GM12891 (cell line): ENCODE data around the gene FRZB.

ENCODE experiments used
- POLR2A ChIP-seq: IDR thresholded peaks from 2 replicates; pipeline ENCODE4 v1.6.1; 2011; ENCODE audit warnings: low read depth, low read length, control low read depth
- POLR2AphosphoS5 ChIP-seq: IDR thresholded peaks from 2 replicates; pipeline ENCODE4 v1.6.1; 2011; ENCODE audit warnings: low read depth, low read length, control low read depth
- POU2F2 ChIP-seq: IDR thresholded peaks from 2 replicates; pipeline ENCODE4 v1.6.1; 2011; ENCODE audit warnings: low read depth, mild to moderate bottlenecking, control low read depth, low read length, moderate library complexity
- SPI1 ChIP-seq: IDR thresholded peaks from 2 replicates; pipeline ENCODE4 v1.6.1; 2011; ENCODE audit warnings: low read depth, low read length, control low read depth
- TAF1 ChIP-seq: IDR thresholded peaks from 2 replicates; pipeline ENCODE4 v1.6.1; 2011; ENCODE audit warnings: low read depth, low read length, control low read depth

- no peak for TF ChIP-seq SPI1
- no peak for TF ChIP-seq POLR2A
- TF ChIP-seq POLR2AphosphoS5, result no peak
- TF ChIP-seq TAF1, result no peak
- no peak for TF ChIP-seq POU2F2
Measured at GRCh38 chr2:182810087-182810486, 56.4 kb downstream of the FRZB start.
